H1 (cell line): Measurements from ENCODE around the gene WNT7A. TPM values are rescaled to one million over a fixed set of nuclear protein-coding genes. Genes with fewer than 3 reads are reported as not detected.

Experiments used
- CTCF ChIA-PET: fragments of 300-600 bp; sonication (Branson Sonifier 250); formaldehyde crosslinking; loops from one replicate; lab custom pipeline; 2021; ENCODE audit not compliant: partially characterized antibody; lab: Charles Lee
- POLR2A ChIA-PET: fragments of 300-600 bp; sonication (Branson Sonifier 250); formaldehyde crosslinking; loops from one replicate; lab custom pipeline; 2021; ENCODE audit warnings: inconsistent platforms; ENCODE audit not compliant: partially characterized antibody; lab: Charles Lee
- DNase-seq, 2 experiments: peaks; one replicate each; pipeline versions ENCODE4 v3.0.0 to v3.0.0-alpha.2; 2010 to 2022; ENCODE audit warnings: low spot score in 2 of 2, low read depth in 1 of 2, mixed read lengths in 1 of 2
- FAIRE-seq: peaks from 2 replicates; lab custom pipeline; 2011; peaks lifted over from hg19 to GRCh38; lab: Jason Lieb, UNC
- H2AFZ ChIP-seq: 2 replicates; pipeline ENCODE4 v1.8.1; 2012; ENCODE audit warnings: low read length, inconsistent platforms
- H2AK5ac ChIP-seq: 2 replicates; pipeline ENCODE4 v1.6.1; 2013; ENCODE audit warnings: low read depth, low read length
- H2BK120ac ChIP-seq: replicated peaks from 2 replicates; pipeline ENCODE3; 2013; ENCODE audit warnings: low read depth, low read length, inconsistent platforms
- H2BK12ac ChIP-seq: 2 replicates; pipeline ENCODE4 v1.6.1; 2013; ENCODE audit warnings: low read depth, low read length
- H2BK15ac ChIP-seq: 2 replicates; pipeline ENCODE4 v1.6.1; 2013; ENCODE audit warnings: low read length
- H2BK20ac ChIP-seq: 2 replicates; pipeline ENCODE4 v1.6.1; 2013; ENCODE audit warnings: low read length
- H2BK5ac ChIP-seq: 2 replicates; pipeline ENCODE4 v1.6.1; 2013; ENCODE audit warnings: low read depth, low read length
- H3K14ac ChIP-seq: 2 replicates; pipeline ENCODE4 v1.6.1; 2013; ENCODE audit warnings: inconsistent platforms; ENCODE audit not compliant: insufficient read length
- H3K18ac ChIP-seq: 2 replicates; pipeline ENCODE4 v1.6.1; 2013; ENCODE audit warnings: low read length; ENCODE audit errors: extremely low read depth
- H3K23ac ChIP-seq: 2 replicates; pipeline ENCODE4 v1.6.1; 2013; ENCODE audit warnings: inconsistent platforms; ENCODE audit not compliant: insufficient read length
- H3K23me2 ChIP-seq: 2 replicates; pipeline ENCODE4 v1.6.1; 2013; ENCODE audit warnings: low read depth, low read length
- H3K27ac ChIP-seq: 2 replicates; pipeline ENCODE4 v1.6.1; 2011; ENCODE audit warnings: low read depth, low read length, inconsistent platforms
- H3K27me3 ChIP-seq, 4 experiments: replicated peaks in 1 of 4; 1 replicate in 1 of 4; 2 replicates in 3 of 4; pipeline versions ENCODE4 v1.6.1 to v1.8.1; 2011 to 2013; ENCODE audit warnings: low read length in 3 of 4, mild to moderate bottlenecking in 3 of 4, inconsistent platforms in 2 of 4, mixed read lengths in 2 of 4, moderate library complexity in 1 of 4; ENCODE audit not compliant: control insufficient read depth in 3 of 4, insufficient read depth in 3 of 4; ENCODE audit errors: extremely low read depth in 1 of 4
- H3K36me3 ChIP-seq, 4 experiments: 2 replicates each; pipeline versions ENCODE4 v1.6.1 to v1.8.1; 2011 to 2013; ENCODE audit warnings: mild to moderate bottlenecking in 4 of 4, low read length in 3 of 4, moderate library complexity in 2 of 4, control low read depth in 1 of 4, inconsistent platforms in 1 of 4; ENCODE audit not compliant: insufficient read depth in 4 of 4, control insufficient read depth in 2 of 4
- H3K4ac ChIP-seq: replicated peaks from 2 replicates; pipeline ENCODE3; 2013; ENCODE audit warnings: low read length, low read depth, mixed read lengths, inconsistent platforms; ENCODE audit not compliant: insufficient read length
- H3K4me1 ChIP-seq, 4 experiments: replicated peaks in 1 of 4; 1 replicate in 1 of 4; 2 replicates in 3 of 4; pipeline versions ENCODE4 v1.6.1 to v1.8.1; 2011 to 2013; ENCODE audit warnings: low read length in 3 of 4, inconsistent platforms in 2 of 4, mixed read lengths in 1 of 4; ENCODE audit not compliant: insufficient read depth in 4 of 4, control insufficient read depth in 3 of 4
- H3K4me2 ChIP-seq, 2 experiments: 2 replicates each; pipeline versions ENCODE4 v1.6.1 to v1.8.1; 2011 to 2013; ENCODE audit warnings: low read depth in 2 of 2, low read length in 2 of 2, control low read depth in 1 of 2, inconsistent platforms in 1 of 2, mild to moderate bottlenecking in 1 of 2; ENCODE audit not compliant: insufficient read depth in 1 of 2
- H3K4me3 ChIP-seq, 4 experiments: fragments of 200-600, 300-600 bp in 1 of 4; sonication (generic), shearing (Covaris generic), sonication (Bioruptor Twin) in 1 of 4; 2 replicates each; pipeline versions ENCODE4 v1.5.1 to v1.8.1; 2011 to 2016; ENCODE audit warnings: low read length in 4 of 4, low read depth in 3 of 4, control low read depth in 2 of 4, inconsistent platforms in 2 of 4, mild to moderate bottlenecking in 2 of 4, mixed read lengths in 1 of 4, moderate library complexity in 1 of 4; ENCODE audit not compliant: insufficient read depth in 2 of 4; ENCODE audit errors: extremely low read depth in 1 of 4
- H3K56ac ChIP-seq: replicated peaks from 2 replicates; pipeline ENCODE3; 2013; ENCODE audit warnings: low read depth, mild to moderate bottlenecking, mixed read lengths, low read length, inconsistent platforms; ENCODE audit not compliant: insufficient read length
- H3K79me1 ChIP-seq: 2 replicates; pipeline ENCODE4 v1.6.1; 2013; ENCODE audit warnings: low read depth, low read length, control low read depth
- H3K79me2 ChIP-seq, 2 experiments: 2 replicates each; pipeline versions ENCODE4 v1.6.1 to v1.8.1; 2012 to 2013; ENCODE audit warnings: low read length in 2 of 2, mild to moderate bottlenecking in 2 of 2, inconsistent platforms in 1 of 2; ENCODE audit not compliant: insufficient read depth in 2 of 2, control insufficient read depth in 1 of 2
- H3K9ac ChIP-seq, 4 experiments: replicated peaks in 1 of 4; 1 replicate in 1 of 4; 2 replicates in 3 of 4; pipeline versions ENCODE4 v1.6.1 to v1.8.1; 2011 to 2013; ENCODE audit warnings: low read depth in 3 of 4, low read length in 3 of 4, control low read depth in 2 of 4, mild to moderate bottlenecking in 2 of 4, moderate library complexity in 2 of 4, inconsistent platforms in 1 of 4; ENCODE audit errors: extremely low read depth in 1 of 4
- H3K9me3 ChIP-seq, 2 experiments: 2 replicates each; pipeline versions ENCODE4 v1.6.1 to v1.8.1; 2012 to 2013; ENCODE audit warnings: mild to moderate bottlenecking in 2 of 2, moderate library complexity in 2 of 2, control low read depth in 1 of 2, inconsistent platforms in 1 of 2, low read depth in 1 of 2, low read length in 1 of 2, mixed read lengths in 1 of 2; ENCODE audit not compliant: insufficient read depth in 2 of 2
- H4K20me1 ChIP-seq, 2 experiments: replicated peaks in 1 of 2; 2 replicates each; pipeline versions ENCODE3 to v1.8.1; 2011 to 2013; ENCODE audit warnings: inconsistent platforms in 2 of 2, low read length in 2 of 2, mild to moderate bottlenecking in 1 of 2; ENCODE audit not compliant: insufficient read depth in 2 of 2, control insufficient read depth in 1 of 2
- H4K5ac ChIP-seq: 2 replicates; pipeline ENCODE4 v1.6.1; 2013; ENCODE audit warnings: low read length, low read depth, mixed read lengths, inconsistent platforms; ENCODE audit not compliant: insufficient read length
- H4K8ac ChIP-seq: 2 replicates; pipeline ENCODE4 v1.8.0; 2013; ENCODE audit warnings: mild to moderate bottlenecking, moderate library complexity, low read length, inconsistent platforms; ENCODE audit not compliant: insufficient read depth; ENCODE audit errors: extremely low read depth
- H4K91ac ChIP-seq: replicated peaks from 2 replicates; pipeline ENCODE3; 2013; ENCODE audit warnings: low read length, mixed read lengths, inconsistent platforms; ENCODE audit not compliant: insufficient read length
- EGR1 ChIP-seq: IDR thresholded peaks from 2 replicates; pipeline ENCODE4 v1.6.1; 2011; ENCODE audit warnings: low read depth, low read length, borderline replicate concordance
- RNF2 ChIP-seq: fragments of 200-900, 300-1000 bp; sonication (generic); IDR thresholded peaks from 2 replicates; pipeline ENCODE4 v1.7.1; 2016; ENCODE audit warnings: borderline replicate concordance, low read depth, mild to moderate bottlenecking, antibody characterized with exemption, low read length; ENCODE audit not compliant: poor library complexity, severe bottlenecking; ENCODE audit errors: missing control alignments
- SIN3A ChIP-seq, 2 experiments: IDR thresholded peaks in 1 of 2; conservative IDR thresholded peaks in 1 of 2; 2 replicates each; pipeline ENCODE4 v1.6.1; 2011 to 2012; ENCODE audit warnings: low read length in 2 of 2, improper control_type of control experiment in 1 of 2, low read depth in 1 of 2, mild to moderate bottlenecking in 1 of 2
- SP1 ChIP-seq: IDR thresholded peaks from 2 replicates; pipeline ENCODE4 v1.6.1; 2011; ENCODE audit warnings: low read depth, low read length
- WGBS, 2 experiments: shearing (Covaris generic) in 1 of 2; methylation state at CpG; one replicate each; pipeline versions ENCODE4 v1.1.6 to v1.1.7; 2013 to 2015; ENCODE audit warnings: low lambda C conversion rate in 2 of 2, mixed read lengths in 2 of 2, inconsistent platforms in 1 of 2, low coverage in 1 of 2, missing lambda C conversion rate in 1 of 2; ENCODE audit not compliant: insufficient replicate concordance in 2 of 2, insufficient coverage in 1 of 2, insufficient read length in 1 of 2; ENCODE audit errors: extremely low coverage in 1 of 2, missing lambda C conversion rate in 1 of 2; 5-methylcytosine and 5-hydroxymethylcytosine counted together
- polyA plus RNA-seq, 7 experiments: library from polyadenylated mRNA; depleted of rRNA in 3 of 7; stranded (reverse) in 5 of 7; unstranded in 2 of 7; fragments of >200 nt in 5 of 7; fragments of 200-250 nt in 2 of 7; gene quantifications; 1 replicate in 5 of 7; 2 replicates in 1 of 7; 4 replicates in 1 of 7; pipeline versions ENCODE4 v1.2.1 to v1.2.3, GENCODE V29; 2011 to 2013; ENCODE audit warnings: missing spikeins in 2 of 7, mixed read lengths in 2 of 7
- total RNA-seq: library from RNA; stranded (reverse); fragmentation: NEBNext Ultra II Directional; extraction: Animal tissue kit (Norgen Biotek cat#: 25700); gene quantifications from 2 replicates; pipeline ENCODE4 v1.2.1, GENCODE V29; 2021
- TF ChIP-seq, protein P1 (sequence below): IDR thresholded peaks from 2 replicates; pipeline ENCODE4 v1.6.1; 2011; ENCODE audit warnings: low read length, improper control_type of control experiment

WNT7A gene
- total and polyA plus RNA-seq, 2 of the 8 experiments (the other 6 are each of a cell fraction or from before 2014, with no cell fraction given): 0.02 TPM; not detected in 1

DNA sequence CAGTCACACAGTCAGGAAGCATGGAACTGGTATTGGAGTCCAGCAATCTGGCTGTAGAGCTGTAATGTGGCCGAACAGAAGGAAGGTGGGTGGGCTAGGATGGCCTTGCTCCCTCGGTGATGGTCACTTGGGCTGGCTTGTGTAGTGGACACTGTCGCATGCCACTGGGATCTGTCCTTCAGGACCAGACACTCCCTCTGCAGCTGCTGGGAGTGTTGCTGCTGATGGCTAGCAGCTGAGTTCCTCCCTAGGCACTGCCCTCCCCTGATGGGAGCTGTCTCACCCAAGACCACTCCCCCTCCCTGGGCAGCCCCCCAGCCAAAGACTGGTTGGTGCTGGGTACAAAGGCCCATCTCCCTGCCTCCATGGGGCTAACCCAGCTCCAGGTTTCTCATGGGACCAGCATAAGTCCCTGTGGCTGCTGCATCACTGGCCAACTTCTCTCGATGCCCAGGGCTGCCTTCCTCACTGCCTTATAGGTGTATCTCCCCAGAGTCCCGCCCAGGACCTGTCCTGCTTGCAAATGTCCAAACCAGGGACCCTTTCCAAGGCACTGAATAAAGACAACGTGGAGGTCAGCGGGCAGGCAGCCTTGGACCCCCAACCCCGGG, 48.4 kb downstream of the WNT7A start:
- Histone ChIP-seq H4K5ac (no peak overlapping the region), H4K20me1 (no peaks in the 10 kb centered on the region), H3K9ac (no peak overlapping the region), H3K4me2 (no peak overlapping the region), H3K4me3 (no peak overlapping the region), H3K23ac (no peak overlapping the region), H3K14ac (no peak overlapping the region), H3K9me3 (no peaks in the 10 kb centered on the region), H3K18ac (no peak overlapping the region), H3K79me1 (no peaks in the 10 kb centered on the region), H2BK120ac (no peak overlapping the region), H3K79me2 (no peaks in the 10 kb centered on the region), H4K91ac (no peak overlapping the region), H3K56ac (no peak overlapping the region), H3K27me3 (no peaks in the 10 kb centered on the region), H2AK5ac (no peak overlapping the region), H3K23me2 (no peaks in the 10 kb centered on the region; the same call in 1 of the 2 replicates), H2BK15ac (no peak overlapping the region), H3K4ac (no peak overlapping the region), H4K8ac (no peak overlapping the region), H2BK20ac (no peak overlapping the region), H2AFZ (no peak overlapping the region), H2BK12ac (0 out of 2 replicates have a peak overlapping the region, but pooled peaks have one; percentile 50), H3K36me3 (no peaks in the 10 kb centered on the region), H3K4me1 (no peaks in the 10 kb centered on the region), H3K27ac (no peak overlapping the region), H2BK5ac (no peak overlapping the region)
- 86% methylated on average over 8 of the region's 8 CpGs; no CpG with 5 or more reads in 1 of the 2 experiments for WGBS, 2 experiments
- TF ChIP-seq EGR1 (no peak), SP1 (no peak), RNF2 (no peak), SIN3A (conservative IDR thresholded peaks at IDR 0.05 in 1 of 2, IDR thresholded peaks at IDR 0.05 in 1 of 2; ENCODE audit: low read depth in 1 of 2, low read length in 2 of 2) (no peak)
- TF ChIP-seq, protein P1, sequence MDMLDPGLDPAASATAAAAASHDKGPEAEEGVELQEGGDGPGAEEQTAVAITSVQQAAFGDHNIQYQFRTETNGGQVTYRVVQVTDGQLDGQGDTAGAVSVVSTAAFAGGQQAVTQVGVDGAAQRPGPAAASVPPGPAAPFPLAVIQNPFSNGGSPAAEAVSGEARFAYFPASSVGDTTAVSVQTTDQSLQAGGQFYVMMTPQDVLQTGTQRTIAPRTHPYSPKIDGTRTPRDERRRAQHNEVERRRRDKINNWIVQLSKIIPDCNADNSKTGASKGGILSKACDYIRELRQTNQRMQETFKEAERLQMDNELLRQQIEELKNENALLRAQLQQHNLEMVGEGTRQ: no peak
- DNase-seq: no peak
- FAIRE-seq: no peak
- POLR2A ChIA-PET: no interaction called here
- CTCF ChIA-PET: interaction anchor here (0.9 to 1.9 kb wide), 5 partner anchors 10 to 52 kb away, joined by 3 to 4 read pairs (median 4); no protein-coding TSS in a partner anchor
